HTERT RPE-1 (cell line): ENCODE data around the gene MTX2.
"Not testable (repeated sequence)": the region's sequence is repeated elsewhere in the genome, so short reads cannot be mapped to it uniquely, and the experiment has no call there.

Experiments used
- in situ Hi-C: fragments of 300-500 bp; cut with MboI; formaldehyde crosslinking; loops from 4 replicates; pipeline ENCODE4 v1.14.3; 2020; ENCODE audit warnings: low sequenced_read_pairs

Gene MTX2

DNA sequence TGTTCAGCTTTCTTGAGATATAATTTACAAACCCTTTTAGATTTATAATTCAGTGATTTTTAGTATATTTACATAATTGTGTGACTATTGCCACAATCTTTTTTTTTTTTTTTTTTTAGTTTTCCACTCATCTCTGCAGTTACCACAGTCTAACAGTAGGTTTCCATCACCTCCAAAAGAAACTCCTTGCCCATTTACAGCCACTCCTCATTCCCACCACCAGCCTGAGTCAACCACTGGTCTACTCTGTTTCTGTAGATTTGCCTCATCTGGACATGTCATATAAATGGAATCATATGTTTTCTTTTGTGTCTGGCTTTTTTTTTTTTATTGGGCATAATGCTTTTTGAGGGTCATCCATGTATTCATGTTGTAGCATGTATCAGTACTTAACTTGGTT, 16.1 kb downstream of the MTX2 start:
- in situ Hi-C loops, result no loop called here

DNA sequence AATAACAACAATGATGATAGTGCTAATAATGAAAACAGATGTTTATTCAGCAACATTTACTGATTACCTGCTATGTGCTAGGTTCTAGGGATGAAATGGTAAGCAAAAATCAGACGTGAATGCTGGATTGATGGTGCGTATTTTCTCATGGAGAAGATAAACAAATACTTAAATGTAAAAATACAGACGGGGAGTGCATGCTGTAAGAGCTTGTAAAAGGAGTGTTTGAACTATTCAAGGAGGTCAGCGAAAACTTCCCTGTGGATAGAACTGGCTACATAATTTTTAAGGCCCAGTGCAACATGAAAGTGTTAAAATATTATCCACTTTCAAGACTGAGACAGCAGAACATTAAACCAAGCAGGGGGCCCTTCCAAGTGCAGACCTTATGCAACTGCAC, 22.1 kb downstream of the MTX2 start:
- in situ Hi-C loops, result no loop called here

DNA sequence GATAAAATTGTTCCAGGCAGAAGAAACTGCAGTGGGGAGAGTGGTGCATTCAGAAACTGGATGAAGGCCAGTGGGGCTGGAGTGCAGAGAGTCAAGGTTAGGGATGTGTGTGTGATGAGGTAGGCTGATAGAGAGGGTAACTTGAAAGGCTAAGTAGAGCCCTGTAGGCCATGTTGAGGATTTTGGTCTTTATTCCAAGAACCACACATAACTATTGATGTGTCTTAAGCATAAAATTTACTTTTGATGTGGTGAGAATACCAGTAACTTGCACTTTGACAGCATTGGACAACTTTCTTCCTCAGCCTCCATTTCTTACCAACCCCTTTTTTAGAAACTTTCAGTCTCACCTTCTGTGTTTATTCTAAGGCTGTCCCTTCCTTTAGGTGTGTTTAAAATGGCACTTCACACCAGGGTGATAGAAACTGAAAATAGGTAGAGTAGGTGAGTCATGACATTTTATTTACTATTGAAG, 22.6 kb downstream of the MTX2 start:
- in situ Hi-C loops, result no loop called here

DNA sequence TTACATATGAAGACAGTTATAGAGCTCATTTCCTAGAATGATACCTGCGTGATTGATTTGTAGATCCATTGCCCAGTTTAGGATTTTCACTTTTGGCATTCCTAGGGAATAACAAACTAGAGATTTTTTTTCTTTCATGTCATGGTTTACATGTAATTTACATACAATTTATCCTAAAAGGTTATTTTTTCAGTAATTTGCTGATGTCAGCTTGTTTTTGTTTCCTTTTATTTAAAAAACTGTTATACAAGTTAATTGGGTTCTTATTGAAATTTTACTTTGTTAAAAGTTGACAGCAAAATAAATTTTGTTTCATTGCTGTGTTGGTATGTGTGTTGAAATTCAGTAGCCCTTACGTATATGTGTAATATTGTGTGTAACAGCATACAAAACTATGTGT, 23.4 kb downstream of the MTX2 start:
- in situ Hi-C loops, result no loop called here

DNA sequence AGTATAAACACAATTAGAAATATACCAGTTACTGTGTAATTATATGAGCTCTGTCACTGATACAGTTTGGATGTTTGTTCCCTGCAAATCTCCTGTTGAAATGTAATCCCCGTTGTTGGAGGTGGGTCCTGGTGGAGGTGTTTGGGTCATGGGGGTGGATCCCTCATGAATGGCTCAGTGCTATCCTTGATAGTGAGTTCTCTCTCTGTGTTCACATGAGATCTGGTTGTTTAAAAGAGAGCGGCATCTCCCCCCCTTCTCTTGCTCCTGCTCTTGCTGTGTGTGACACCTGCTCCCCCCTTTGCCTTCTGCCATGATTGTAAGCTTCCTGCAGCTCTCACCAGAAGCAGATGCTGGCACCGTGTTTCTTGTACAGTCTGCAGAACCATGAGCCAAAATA, 24.1 kb downstream of the MTX2 start:
- in situ Hi-C loops, result no loop called here

DNA sequence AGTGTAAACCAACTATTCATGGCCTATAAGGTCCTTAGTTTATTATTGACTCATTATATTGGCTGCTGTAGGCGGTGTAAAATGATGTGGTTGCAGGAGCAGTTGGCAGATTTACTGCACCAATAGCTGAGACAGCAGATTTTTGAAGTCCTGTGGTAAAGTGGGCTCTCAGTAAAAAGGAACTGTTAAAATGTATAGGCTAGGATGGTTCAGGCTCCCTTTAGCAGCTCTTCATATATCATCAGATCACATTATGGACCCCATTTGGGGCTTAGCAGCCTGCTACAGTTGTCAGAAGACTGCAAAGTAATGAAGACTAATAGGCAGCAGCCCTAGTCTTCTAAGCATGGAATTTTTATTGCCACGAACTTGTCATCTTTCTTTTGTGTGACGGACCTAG, 27.8 kb downstream of the MTX2 start:
- in situ Hi-C loops, result no loop called here

- in situ Hi-C loops, result no loop called here
These were observed 28.5 kb downstream of the MTX2 start for GRCh38 chr2:176297737-176298136.

GRCh38 chr2:176306020-176306419, 36.8 kb downstream of the MTX2 start:
- in situ Hi-C loops, result not testable (repeated sequence)

DNA sequence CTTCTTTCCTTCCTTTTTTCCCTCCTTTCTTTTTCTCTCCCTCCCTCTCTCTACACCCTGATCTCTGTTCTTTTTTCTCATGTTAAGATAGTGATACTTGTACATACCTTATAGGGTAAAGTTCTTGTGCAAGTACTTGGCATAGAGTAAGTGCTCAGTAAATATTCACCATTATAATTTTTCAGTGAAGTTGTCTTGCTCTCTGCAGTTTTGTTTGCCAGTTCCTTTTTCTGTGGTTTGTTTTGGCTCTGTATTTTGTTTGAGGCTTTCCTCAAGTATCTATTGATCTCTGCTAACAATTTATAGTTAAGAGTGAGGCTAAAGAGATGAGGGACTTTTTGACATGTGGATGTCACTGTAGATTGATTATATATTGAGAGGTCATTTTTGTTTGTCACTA, 48.0 kb downstream of the MTX2 start:
- in situ Hi-C loops, result no loop called here

- in situ Hi-C loops, result no loop called here
These were observed 48.4 kb downstream of the MTX2 start for GRCh38 chr2:176317623-176318065.

DNA sequence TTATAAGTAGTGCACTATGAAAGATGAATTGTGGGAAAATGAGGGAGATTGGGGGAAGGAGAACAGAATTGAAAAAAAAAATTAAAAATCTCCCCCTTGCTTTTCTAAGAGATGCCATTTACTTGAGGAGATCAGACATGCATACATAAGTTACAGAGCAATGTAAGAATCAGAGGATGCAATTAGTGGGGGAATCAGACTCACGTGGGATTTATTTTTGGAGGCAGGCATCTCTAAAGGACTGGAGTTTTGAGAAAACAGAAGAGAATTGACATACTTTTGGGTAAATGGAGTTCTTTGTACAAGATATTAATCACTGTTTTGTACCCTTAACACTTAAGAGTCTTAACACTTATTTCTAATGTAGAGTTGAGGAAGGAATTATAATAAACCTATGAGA, 52.7 kb downstream of the MTX2 start:
- in situ Hi-C loops, result no loop called here

DNA sequence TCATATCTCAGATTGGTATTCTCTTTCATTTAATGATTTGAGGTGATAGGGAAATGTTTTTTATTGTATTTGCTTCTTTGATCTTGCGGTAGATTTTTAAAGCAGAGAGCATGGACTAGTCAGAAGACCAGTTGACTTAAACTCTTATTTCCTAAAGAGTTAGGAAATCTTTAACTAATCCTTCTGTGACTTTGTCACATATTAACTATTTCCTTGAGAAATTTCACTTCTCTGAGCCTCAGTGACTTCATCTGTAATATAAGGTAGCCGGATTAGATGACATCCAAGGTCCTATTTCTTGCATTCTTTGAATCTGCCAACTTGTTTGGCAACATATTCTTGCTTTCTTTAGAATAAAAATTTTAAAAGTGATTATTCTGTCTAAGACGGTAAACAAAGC, 55.6 kb downstream of the MTX2 start:
- in situ Hi-C loops, result no loop called here

GRCh38 chr2:176325732-176326131, 56.5 kb downstream of the MTX2 start:
- in situ Hi-C loops, result no loop called here

- in situ Hi-C loops, result no loop called here
These were observed 58.9 kb downstream of the MTX2 start for GRCh38 chr2:176328149-176328548.

DNA sequence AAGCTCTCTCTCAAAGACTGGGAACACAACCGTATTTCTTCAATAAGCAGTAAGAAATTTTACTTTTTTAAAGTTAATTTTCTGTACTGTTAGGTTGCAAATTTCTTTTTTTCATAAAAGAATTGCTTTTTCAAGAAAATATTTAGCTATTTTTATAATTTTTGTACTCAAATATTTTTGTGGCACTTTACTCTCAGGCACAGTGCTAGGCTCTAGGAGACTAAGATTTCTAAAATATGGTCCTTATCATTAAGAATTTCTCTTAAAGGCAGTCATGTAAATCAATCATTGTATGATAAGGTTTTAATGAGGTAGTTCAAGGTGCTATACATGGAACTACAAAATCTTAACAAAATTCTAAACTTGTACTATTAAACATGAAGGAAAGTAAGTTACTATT, 61.4 kb downstream of the MTX2 start:
- in situ Hi-C loops, result no loop called here

DNA sequence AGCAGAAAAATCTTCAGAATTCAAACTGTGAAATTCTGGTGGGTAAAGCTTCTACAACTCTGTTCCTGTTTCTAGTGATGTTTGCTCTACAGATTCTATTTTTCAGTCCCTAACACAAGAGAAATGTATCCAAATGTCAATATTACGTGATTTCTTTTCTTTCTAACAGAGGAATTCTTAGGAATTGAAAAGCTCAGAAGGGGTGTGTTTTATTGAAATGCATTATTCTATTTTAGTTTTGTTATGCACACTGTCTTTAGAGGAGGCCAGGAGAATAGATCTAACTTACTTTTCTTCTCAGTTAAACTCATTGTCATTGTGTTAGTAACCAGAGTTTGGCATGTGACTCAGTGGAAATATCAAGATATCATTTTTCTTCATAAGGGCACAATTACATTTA, 62.4 kb downstream of the MTX2 start:
- in situ Hi-C loops, result no loop called here

- in situ Hi-C loops, result no loop called here
These were observed 65.5 kb downstream of the MTX2 start for GRCh38 chr2:176334729-176335128.

- in situ Hi-C loops, result no loop called here
These were observed 69.2 kb downstream of the MTX2 start for GRCh38 chr2:176338395-176338794.

DNA sequence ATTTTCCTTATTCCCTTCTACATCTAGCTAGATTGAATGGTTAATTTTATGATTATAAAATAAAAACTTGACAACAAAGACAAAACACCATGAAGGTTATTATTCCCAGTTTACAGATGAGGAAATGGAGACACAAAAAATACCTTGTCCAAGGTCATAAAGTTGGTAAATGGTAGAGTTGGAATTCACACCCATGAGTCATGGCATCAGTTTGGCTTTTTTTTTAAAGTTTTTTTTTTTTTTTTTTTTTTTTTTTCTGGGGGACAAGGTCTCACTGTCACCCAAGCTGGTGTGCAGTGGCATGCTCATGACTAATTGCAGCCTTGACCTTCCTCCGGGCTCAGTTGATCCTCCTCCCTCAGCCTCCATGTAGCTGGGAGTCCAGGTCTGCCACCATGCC, 70.0 kb downstream of the MTX2 start:
- in situ Hi-C loops, result no loop called here

DNA sequence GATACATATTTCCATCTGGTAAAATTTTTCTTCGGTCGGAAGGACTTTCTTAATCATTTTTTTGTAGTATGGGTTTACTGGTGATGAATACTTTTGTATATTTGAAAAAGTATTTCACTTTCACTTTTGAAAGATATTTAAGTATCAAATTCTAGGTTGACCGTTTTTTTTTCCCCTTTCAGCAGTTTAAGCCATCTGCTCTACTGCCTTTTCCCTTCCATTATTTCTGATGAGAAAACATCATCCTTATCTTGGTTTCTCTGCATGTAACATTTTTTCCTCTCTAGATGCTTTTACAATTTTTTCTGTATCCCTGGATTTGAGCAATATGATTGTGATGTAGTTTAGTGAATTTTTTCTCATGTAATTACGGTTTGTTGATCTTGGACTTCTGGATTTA, 87.0 kb downstream of the MTX2 start:
- in situ Hi-C loops, result no loop called here

DNA sequence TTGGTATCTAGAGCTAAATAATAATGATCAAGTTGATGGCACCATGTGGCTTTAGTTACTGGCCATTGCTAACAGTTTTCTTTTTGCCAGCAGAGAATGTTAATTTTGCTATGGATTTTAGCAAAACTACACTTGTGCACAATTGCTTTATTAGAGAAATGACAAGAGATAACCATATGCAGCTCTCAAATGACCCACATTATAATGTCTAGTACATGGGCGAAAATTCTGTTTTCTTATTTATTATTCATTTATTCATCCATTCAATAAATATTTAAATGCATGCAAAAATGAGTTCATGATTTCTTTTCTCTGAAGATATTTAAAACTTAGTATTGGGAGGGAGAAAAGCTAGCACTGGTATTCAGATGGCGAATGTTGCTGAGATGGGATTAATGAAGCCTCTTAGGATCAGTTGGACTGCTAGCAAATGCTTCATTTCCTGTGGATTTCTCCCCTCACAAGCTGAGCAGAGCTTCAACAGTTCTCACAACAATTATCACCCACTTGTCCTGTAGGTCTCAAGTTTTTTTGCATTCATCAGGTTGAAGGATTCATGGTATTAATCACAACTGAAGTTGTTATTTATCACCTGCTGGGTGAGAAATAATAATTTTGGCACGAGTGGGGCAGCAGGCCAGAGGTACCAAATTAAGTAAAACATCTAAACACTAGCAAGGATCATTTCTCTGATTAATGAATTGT, 95.2 kb downstream of the MTX2 start:
- in situ Hi-C loops, result no loop called here

DNA sequence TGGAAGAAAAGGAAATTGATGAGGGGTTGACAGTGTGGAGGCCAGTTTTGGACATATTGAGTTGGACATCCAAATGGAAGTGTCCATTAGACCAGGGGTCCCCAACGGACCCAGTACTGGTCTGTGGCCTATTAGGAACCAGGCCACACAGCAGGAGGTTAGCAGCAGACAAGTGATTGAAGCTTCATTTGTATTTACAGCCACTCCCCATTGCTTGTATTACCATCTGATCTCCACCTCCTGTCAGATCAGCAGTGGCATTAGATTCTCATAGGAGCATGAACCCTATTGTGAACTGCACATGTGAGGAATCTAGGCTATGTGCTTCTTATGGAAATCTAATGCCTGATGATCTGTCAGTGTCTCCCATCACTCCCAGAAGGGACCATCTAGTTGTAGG, 99.1 kb downstream of the MTX2 start:
- in situ Hi-C loops, result no loop called here

- in situ Hi-C loops, result no loop called here
These were observed 101.4 kb downstream of the MTX2 start for GRCh38 chr2:176370467-176371171.
